Measurements from ENCODE around the gene NAV3.

- TF ChIP-seq CTCF (IDR thresholded peaks at IDR 0.05): no peak
- TF ChIP-seq POLR2AphosphoS5 (IDR thresholded peaks at IDR 0.05): no peak
- no peak for TF ChIP-seq POLR2A (IDR thresholded peaks at IDR 0.05)
Observed at GRCh38 chr12:77993658-77994057, 163.0 kb downstream of the NAV3 start.

Measured in sigmoid colon (tissue), 4 donors.